ENCODE measurements around the gene NSG1.

NSG1 gene

GRCh38 chr4:4438891-4439290, 52.0 kb downstream of the NSG1 start:
- Histone ChIP-seq H3K27me3 (ENCODE audit: insufficient read depth, poor library complexity, severe bottlenecking) (no peaks in the 10 kb centered on the region), H3K4me3 (replicated peaks; ENCODE audit: insufficient read depth, low read length) (no peak overlapping the region), H3K27ac (replicated peaks) (no peak overlapping the region)
- no peak for TF ChIP-seq SPI1 (IDR thresholded peaks at IDR 0.05; ENCODE audit: borderline replicate concordance, low read depth)
- TF ChIP-seq CTCF (IDR thresholded peaks at IDR 0.05; ENCODE audit: insufficient read depth, low read length), result no peak
- TF ChIP-seq GABPA (IDR thresholded peaks at IDR 0.05; ENCODE audit: low read depth), result no peak
- no peak for TF ChIP-seq REST (IDR thresholded peaks at IDR 0.05; ENCODE audit: insufficient replicate concordance, low read depth)
- no peak for TF ChIP-seq POLR2AphosphoS5 (IDR thresholded peaks at IDR 0.05; ENCODE audit: low read depth)
- DNase-seq (ENCODE audit: low read depth in 1 of 2, low spot score in 1 of 2), result no peak

- no peak overlapping the region for H3K4me3 ChIP-seq (replicated peaks; ENCODE audit: insufficient read depth, low read length)
These were observed 52.9 kb downstream of the NSG1 start for GRCh38 chr4:4439782-4440181.

More at GRCh38 chr4:4439782-4440181, 52.9 kb downstream of the NSG1 start:
- Histone ChIP-seq H3K27me3 (ENCODE audit: insufficient read depth, poor library complexity, severe bottlenecking) (no peaks in the 10 kb centered on the region), H3K27ac (replicated peaks) (no peak overlapping the region)
- no peak for TF ChIP-seq SPI1 (IDR thresholded peaks at IDR 0.05; ENCODE audit: borderline replicate concordance, low read depth)
- no peak for TF ChIP-seq REST (IDR thresholded peaks at IDR 0.05; ENCODE audit: insufficient replicate concordance, low read depth)
- no peak for TF ChIP-seq GABPA (IDR thresholded peaks at IDR 0.05; ENCODE audit: low read depth)
- TF ChIP-seq CTCF (IDR thresholded peaks at IDR 0.05; ENCODE audit: insufficient read depth, low read length), result no peak
- TF ChIP-seq POLR2AphosphoS5 (IDR thresholded peaks at IDR 0.05; ENCODE audit: low read depth), result no peak
- no peak for DNase-seq (ENCODE audit: low read depth in 1 of 2, low spot score in 1 of 2)
